Cerebellar nuclear complex (tissue), 1 donor: Measurements from ENCODE around the gene CCDC15.
"Not testable (repeated sequence)": the region's sequence is repeated elsewhere in the genome, so short reads cannot be mapped to it uniquely, and the experiment has no call there.

Source experiments
- DNase-seq, 2 experiments: peaks; one replicate each; lab custom pipeline; 2025; lab: John Stamatoyannopoulos, UW

The CCDC15 gene

GRCh38 chr11:125082040-125082439, 128.0 kb downstream of the CCDC15 start:
- no peak for DNase-seq

GRCh38 chr11:125082611-125083311, 128.8 kb downstream of the CCDC15 start:
- DNase-seq, result no peak

GRCh38 chr11:125083312-125084056, 129.5 kb downstream of the CCDC15 start:
- DNase-seq, result no peak

- DNase-seq, result no peak
Measured at GRCh38 chr11:125084057-125084416, 130.0 kb downstream of the CCDC15 start.

GRCh38 chr11:125084761-125085231, 130.8 kb downstream of the CCDC15 start:
- DNase-seq, result no peak

GRCh38 chr11:125085301-125086081, 131.5 kb downstream of the CCDC15 start:
- DNase-seq, result no peak

GRCh38 chr11:125086633-125087296, 132.8 kb downstream of the CCDC15 start:
- no peak for DNase-seq

GRCh38 chr11:125088123-125088522, 134.1 kb downstream of the CCDC15 start:
- DNase-seq, result no peak

GRCh38 chr11:125088576-125089455, 134.8 kb downstream of the CCDC15 start:
- DNase-seq, result no peak

GRCh38 chr11:125089481-125089880, 135.5 kb downstream of the CCDC15 start:
- DNase-seq, result not testable (repeated sequence)

- DNase-seq, result not testable (repeated sequence)
Measured at GRCh38 chr11:125090151-125090550, 136.1 kb downstream of the CCDC15 start.

- no peak for DNase-seq
Measured at GRCh38 chr11:125090816-125091215, 136.8 kb downstream of the CCDC15 start.
